GM21786 (cell line): ENCODE data around the gene SPTBN4.

Source experiments
- ATAC-seq: cut with Tn5 transposase; IDR thresholded peaks from one replicate; pipeline ENCODE4 v1.9.1; 2021; ENCODE audit not compliant: unreplicated experiment

SPTBN4 gene

DNA sequence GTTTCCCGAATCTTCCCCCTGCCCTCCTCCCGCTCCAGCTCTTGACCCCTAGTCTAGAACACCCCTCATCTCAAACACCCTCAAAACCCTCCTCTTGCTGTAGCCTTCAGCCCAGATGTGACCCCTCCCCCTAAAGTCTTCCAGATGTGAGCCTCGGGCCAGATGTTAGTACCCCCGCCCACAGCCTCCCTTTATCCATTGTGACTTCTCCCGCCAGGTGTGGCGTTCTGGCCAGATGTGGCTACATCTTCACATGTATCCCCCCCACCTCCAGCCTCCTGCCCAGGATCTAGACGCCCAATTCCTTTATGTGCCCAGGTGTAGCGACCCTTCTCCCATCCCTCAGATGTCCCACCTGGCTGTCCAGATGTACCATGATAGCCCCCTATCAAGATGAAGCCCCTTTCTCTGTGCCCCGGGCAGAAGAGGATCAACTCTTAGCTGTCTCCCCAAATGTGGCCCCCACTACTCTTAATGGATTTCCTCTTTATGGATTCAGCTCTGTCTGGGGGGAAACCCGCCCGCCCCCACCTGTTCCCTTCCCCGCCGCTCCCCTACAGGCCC is 133.9 kb downstream of the SPTBN4 start:
- no peak for ATAC-seq

DNA sequence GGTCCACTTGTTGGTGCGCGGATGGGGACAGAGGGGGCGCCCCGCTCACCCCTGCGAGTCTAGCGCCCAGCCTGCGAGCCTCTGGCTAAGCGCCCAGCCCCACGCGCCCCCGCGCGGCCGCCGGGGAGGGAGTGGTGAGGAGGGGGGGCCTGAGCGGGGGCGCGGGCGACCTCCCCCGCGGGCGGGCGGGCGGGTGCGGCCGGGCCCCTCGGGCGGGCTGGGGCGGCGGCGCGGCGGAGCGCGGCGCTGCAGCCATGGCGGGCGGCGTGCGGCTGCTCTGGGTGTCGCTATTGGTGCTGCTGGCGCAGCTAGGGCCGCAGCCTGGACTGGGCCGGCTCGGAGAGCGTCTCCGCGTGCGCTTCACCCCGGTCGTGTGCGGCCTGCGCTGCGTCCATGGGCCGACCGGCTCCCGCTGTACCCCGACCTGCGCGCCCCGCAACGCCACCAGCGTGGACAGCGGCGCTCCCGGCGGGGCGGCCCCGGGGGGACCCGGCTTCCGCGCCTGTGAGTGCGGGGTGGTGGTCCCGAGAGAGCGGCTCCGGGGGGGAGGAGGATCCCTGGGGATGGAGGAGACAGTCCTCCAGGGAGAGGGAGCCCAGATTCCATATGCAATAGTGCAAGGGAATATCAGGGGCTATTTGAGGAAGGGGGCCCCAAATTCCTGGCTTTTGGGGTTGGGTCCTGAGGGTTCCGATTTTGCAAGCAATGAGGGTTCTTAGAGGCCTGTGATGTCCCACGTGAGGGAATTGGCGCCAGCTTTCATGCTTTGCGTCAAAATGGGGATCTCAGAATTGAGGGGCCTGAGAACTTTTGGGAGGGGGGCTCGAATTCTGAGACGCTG is 134.6 kb downstream of the SPTBN4 start, which contains the start of gene LTBP4:
LTBP4 (plus strand) TSS at position 236 of the 841 bp plus-strand sequence; CDS start at position 255, 19 bp downstream.
- no peak for ATAC-seq

DNA sequence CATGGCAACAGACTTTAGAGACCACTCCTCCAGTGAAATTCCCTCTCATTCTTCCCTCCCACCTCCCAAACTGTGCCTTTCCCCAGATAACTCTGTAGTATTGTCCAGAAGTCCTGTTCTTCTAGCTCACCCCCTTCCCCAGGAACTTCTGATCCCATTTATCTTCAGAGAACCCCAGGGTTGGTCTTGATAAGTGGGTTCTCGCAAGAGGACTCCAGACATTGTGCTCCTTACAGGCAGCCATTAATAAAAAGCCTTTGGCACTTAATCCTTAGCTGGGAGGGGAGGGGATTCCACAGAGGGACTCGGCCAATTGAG is 136.2 kb downstream of the SPTBN4 start:
- ATAC-seq, result no peak

DNA sequence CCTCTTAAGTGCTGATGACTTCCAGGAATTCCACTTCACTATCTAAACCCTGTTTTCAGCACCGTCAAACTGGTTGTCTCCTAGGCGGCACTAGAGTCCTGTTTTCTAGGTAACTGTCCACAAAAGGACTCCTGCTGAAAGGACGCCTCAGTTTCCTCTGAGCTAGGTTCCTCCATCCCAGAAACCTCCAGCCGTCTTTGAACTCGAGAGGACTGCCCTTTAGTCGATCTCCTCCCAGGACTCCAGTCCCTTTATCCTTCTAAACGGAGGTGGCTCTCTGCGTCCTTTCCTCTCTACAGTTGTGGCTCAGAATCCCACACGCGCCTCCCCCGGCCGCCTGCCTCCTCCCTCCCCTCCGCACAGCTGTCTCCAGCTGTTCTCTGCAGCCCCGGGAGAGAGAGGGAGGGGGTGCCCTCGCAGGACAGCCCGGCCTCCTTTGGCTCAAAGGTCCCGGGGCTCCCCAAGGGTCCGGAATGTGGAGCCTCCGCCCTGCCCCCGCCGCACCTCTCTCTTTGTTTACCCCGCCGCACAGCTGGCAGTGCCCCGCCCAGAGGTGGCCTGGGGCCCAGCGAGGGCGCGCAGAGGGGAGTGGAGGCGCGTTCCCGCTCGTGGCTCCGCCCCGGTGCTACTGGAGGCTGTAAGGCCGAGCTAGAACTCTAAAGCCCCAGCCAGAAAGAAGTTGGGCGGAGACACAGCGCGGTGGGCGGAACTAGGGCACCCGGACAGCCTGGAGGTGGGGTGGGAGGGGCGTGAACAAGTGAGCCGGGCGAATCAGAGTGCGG is 136.8 kb downstream of the SPTBN4 start:
- peak; percentile 75 for ATAC-seq

DNA sequence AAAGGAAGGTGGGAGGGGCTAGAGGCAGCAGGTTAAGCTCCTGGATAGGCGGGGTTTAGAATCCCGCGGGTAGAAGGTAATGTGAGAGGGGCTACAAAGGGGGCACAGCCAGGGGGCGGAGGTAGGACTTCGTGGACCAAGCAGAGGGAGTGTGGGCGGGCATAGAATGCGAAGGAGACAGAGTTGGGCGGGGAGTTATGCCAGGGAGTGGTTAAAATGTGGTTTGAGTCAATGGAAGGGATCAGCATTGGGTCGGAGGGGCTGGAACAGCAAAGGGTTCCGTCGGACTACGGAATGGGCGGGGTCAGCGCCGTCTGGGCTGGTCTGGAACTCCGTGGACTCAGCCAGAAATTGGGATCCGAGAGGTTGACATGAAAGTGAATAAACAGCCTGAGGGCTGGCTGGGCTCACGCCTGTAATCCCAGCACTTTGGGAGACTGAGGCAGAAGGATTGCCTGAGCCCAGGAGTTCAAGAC is 137.4 kb downstream of the SPTBN4 start:
- no peak for ATAC-seq

DNA sequence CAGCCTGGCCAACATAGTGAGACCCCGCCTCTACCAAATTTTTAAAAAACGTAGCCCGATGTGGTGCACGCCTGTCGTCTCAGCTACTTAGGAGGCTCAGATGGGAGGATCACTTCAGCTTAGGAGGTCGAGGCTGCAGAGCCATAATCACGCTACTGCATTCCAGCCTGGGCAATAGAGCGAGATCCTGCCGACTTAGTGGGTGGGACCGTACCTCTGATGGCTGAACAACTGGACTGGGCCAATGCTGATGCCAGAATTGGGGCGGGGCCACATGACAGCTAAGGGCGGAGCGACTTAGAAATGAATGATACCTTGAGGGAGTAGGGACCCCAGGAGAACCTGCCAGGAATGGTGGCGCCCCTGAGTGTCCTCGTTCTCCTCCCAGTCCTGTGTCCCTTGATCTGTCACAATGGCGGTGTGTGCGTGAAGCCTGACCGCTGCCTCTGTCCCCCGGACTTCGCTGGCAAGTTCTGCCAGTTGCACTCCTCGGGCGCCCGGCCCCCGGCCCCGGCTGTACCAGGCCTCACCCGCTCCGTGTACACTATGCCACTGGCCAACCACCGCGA is 137.9 kb downstream of the SPTBN4 start:
- ATAC-seq, result no peak

DNA sequence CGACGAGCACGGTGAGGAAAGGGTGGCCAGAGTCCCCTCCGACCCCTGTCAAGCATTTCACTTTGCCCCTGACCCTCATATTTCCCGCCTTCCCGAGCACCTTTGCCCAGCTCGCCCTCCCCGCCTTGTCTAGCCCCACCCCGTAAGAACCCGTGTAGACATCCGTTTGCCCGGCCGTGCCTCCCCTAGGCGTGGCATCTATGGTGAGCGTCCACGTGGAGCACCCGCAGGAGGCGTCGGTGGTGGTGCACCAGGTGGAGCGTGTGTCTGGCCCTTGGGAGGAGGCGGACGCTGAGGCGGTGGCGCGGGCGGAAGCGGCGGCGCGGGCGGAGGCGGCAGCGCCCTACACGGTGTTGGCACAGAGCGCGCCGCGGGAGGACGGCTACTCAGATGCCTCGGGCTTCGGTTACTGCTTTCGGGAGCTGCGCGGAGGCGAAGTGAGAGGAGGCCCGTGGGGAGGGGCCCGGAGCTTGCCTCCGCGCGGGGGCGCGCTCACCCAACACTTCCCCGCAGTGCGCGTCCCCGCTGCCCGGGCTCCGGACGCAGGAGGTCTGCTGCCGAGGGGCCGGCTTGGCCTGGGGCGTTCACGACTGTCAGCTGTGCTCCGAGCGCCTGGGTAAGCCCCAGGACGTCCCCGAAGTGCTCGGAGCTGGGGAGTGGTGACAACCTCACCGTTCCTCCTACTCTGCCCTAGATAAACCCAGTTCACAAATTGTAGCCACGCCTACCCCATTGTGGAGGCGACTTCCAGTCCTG is 138.6 kb downstream of the SPTBN4 start:
- peak; percentile 20 for ATAC-seq

DNA sequence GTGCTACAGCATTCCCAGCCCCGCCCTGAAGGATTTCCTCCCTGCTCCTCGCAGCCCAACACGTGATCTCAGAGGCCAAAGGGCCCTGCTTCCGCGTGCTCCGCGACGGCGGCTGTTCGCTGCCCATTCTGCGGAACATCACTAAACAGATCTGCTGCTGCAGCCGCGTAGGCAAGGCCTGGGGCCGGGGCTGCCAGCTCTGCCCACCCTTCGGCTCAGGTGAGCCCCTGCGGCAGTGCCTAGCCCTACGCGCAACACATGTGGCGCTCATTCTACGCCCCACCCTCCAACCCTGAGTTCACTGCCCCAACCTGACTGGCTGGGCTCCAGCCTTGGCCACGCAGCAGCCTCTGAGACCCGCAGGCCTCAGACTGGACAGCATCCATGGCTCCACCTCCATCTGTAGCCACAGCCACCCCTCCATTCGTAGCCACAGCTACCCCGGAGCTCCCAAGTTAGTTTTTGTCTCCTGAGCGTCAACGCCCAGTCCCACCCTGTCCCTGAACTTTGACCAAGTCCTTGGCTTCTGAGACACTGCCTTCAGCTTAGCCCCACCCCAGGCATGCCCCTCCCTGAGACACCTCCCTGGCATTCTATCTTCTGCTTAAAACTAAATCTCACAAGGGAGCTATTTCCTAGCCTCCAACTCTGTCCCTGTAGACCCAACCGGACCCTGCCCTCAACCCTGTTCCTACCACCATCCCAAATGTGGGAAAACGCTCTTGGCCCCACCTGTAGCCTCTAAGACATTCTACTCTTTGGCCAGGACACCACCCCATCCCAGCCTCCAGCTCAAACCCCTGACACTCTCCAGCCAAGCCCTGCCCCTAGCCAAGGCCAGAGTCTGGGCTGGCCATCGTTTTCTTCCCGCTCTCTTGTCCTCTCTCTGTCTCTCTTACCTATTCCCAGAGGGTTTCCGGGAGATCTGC is 140.8 kb downstream of the SPTBN4 start:
- no peak for ATAC-seq

DNA sequence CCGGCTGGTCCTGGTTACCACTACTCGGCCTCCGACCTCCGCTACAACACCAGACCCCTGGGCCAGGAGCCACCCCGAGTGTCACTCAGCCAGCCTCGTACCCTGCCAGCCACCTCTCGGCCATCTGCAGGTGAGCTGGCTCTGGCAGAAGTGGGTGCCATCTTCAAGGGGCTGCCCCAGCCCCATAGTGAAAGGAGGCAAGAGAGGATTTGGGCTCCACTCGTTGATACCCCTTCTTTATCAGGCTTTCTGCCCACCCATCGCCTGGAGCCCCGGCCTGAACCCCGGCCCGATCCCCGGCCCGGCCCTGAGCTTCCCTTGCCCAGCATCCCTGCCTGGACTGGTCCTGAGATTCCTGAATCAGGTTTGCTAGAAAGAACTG is 141.4 kb downstream of the SPTBN4 start:
- ATAC-seq, result no peak

DNA sequence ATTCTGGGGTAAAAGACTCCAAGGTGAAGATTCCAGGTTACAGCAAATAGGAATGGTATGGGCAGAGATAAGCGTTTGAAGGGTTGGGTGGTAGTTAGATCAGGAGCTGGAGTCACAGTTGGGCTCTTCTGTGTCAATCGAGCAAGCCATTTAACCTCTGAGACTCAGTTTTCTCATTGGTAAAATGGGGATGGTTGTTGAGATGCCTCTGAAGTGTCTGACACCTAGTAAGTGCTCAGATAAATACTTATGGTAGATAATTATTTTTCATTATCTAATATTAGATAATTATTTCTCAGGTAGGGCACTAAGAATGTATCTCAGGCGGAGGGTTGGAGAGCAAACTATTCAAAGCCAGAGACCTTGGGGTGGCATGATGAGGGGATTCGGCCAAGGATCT is 142.2 kb downstream of the SPTBN4 start:
- ATAC-seq, result no peak

DNA sequence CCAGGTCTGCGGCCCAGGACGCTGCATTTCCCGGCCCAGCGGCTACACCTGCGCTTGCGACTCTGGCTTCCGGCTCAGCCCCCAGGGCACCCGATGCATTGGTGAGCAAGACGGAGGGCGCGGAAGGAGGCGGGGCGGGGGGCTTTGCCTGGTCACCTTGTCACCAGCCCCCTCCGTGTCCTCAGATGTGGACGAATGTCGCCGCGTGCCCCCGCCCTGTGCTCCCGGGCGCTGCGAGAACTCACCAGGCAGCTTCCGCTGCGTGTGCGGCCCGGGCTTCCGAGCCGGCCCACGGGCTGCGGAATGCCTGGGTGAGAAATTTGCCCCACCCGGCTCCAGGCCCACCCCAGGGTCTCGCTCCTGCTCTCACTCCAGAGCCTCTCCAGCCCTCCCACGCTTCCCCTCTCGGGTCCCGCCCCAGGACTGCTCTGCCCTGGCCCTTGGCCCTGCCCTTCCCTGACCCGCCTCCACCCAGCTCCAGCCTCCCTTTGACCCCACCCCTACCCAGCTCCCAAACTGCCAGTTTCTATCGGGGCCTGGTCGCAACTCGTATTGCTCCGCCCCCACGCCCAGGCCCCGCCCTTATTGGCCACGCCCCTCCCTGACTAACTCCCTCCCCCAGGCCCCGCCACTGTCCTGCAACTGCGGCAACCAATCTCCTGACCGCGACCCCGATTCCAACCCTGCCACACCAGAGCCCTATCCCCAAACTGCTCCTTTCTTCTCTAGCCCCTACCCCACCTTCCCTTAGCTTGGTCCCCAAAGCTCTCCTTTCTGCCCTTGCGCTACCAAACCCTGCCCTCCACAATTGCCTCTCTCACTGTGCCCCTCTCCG is 143.0 kb downstream of the SPTBN4 start:
- ATAC-seq, result peak; percentile 41

DNA sequence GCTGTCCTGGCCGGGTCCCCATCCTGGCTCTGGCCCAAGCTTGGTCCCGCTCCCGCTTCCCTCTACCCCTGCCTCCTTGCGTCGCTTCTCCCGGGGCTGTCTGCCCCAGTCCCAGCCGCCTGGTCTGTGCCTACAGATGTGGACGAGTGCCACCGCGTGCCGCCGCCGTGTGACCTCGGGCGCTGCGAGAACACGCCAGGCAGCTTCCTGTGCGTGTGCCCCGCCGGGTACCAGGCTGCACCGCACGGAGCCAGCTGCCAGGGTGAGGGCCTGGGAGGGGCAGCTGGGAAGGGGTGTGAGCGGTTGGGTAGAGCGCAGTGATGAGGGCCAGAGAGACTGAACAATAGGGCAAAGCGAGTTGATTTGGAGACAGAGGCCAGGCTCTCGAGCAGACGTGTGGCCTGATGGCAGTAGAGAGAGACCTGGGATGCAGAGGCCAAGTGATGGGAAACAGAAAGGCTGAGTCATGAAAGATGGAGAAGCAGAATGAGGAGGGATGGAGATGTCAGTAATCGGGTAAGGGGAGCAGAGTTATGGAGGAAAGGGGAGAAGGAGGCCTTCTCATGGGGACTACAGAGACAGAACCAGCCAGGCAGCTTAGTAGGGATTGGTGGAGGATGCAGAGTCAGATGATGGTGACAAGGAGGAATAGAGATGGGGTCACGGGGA is 143.7 kb downstream of the SPTBN4 start:
- ATAC-seq, result no peak

DNA sequence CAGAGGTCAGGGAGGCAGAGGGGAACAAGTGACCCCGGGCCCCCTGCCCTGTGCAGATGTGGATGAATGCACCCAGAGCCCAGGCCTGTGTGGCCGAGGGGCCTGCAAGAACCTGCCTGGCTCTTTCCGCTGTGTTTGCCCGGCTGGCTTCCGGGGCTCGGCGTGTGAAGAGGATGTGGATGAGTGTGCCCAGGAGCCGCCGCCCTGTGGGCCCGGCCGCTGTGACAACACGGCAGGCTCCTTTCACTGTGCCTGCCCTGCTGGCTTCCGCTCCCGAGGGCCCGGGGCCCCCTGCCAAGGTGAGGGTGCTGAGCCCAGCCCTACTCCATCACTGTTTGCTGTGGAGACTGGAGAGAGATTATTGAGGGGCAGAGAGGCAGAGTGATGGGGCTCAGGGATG is 144.3 kb downstream of the SPTBN4 start:
- ATAC-seq, result no peak

DNA sequence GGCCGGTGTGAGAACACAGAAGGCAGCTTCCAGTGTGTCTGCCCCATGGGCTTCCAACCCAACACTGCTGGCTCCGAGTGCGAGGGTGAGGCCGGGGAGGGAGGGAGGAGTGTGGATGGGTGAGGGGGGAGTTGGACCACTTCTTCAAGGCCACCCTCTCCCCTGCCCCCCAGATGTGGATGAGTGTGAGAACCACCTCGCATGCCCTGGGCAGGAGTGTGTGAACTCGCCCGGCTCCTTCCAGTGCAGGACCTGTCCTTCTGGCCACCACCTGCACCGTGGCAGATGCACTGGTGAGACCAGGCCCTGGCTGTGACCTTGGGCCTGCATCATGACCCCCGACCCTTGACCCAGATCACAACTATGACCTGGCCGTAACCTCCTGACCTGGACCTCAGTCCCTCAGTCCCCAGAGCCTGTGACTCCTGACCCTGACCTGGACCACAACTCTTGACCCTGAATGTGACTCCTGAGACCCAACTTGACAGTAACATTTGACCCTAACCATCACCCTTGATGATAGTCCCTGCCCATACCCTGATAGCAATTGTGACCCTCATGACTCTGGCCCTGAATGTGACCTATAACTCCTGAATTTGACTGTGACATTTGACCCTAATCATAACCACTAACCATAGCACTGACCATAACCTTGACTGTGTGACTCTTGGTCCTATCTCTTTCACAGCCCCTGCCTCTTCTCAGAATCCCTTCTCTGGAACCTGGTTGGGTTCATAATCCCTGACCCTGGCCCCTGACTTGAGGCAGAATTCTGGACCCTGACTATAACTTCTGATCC is 145.3 kb downstream of the SPTBN4 start:
- no peak for ATAC-seq

DNA sequence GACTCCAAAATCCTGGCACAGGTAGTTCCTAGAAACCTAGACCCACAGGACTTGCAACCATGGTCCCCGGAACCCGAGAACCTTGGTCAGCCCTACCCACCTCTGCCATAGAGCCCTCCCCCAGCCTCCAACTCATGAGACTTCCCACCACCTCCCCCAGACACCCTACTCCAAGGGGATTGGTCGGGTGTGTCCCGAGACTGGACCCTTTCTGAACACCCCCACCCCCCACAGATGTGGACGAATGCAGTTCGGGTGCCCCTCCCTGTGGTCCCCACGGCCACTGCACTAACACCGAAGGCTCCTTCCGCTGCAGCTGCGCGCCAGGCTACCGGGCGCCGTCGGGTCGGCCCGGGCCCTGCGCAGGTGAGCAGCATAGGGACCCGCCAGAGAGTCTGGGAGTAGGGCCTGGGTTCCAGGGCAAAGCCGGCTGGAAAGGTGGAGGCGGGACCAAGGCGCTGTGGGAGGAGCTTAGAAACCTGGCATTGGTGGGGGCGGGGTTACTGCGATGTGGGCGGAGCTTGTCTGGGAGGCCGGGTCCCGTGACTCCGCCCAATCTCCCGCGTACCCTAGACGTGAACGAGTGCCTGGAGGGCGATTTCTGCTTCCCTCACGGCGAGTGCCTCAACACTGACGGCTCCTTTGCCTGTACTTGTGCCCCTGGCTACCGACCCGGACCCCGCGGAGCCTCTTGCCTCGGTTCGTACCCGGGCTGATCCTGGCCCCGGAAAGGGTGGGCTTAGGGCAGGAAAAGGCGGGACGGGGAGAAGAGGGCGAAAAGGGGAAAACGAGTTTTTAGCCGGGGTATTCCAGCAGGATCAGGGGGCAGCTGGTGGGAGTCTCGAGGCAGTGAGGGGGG is 146.3 kb downstream of the SPTBN4 start:
- ATAC-seq, result no peak
